Mucosa of gallbladder (tissue), 1 donor: ENCODE measurements around the gene LDB2. TPM values are rescaled to one million over a fixed set of nuclear protein-coding genes. Genes with fewer than 3 reads are reported as not detected.
"Not testable (repeated sequence)": the region's sequence is repeated elsewhere in the genome, so short reads cannot be mapped to it uniquely, and the experiment has no call there.

Source experiments
- DNase-seq: peaks from one replicate; pipeline ENCODE4 v3.0.0-alpha.2; 2020; ENCODE audit warnings: low spot score
- total RNA-seq: library from RNA; stranded (reverse); gene quantifications from one replicate; pipeline ENCODE4 v1.2.1, GENCODE V29; 2021
- donor health status: DM: no; HTN: no; CAD: no.

Gene LDB2
- total RNA-seq = 16.9 TPM

GRCh38 chr4:16897991-16898827 is at the start of gene LDB2:
TSS of gene LDB2 (minus strand) at chr4:16898645.
- DNase-seq = peak; percentile 70

- DNase-seq = no peak
These were observed 44.0 kb upstream of the LDB2 start for GRCh38 chr4:16942491-16942890.

DNA sequence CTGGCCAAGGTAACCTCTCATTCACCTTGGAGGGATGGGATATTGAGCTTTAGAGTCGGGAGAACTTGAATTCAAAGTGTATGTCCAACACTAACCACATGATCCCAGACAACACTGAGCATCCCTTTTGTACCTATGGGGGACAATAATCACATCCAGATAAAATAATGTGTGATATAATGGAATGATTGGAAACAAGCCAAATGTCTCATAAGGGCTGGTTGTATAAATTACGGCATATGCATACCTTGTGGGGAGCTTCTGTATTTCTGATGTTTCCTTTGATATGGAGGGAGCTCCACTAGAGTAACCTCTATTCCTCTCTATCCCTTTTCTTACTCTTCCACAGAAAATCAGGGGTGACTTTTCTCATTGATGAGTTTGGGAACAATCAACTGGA is 40.7 kb upstream of the LDB2 start:
- no peak for DNase-seq

- DNase-seq = no peak
These were observed 40.1 kb upstream of the LDB2 start for GRCh38 chr4:16938512-16939040.

GRCh38 chr4:16931339-16932305 is 33.2 kb upstream of the LDB2 start:
- DNase-seq = no peak

DNA sequence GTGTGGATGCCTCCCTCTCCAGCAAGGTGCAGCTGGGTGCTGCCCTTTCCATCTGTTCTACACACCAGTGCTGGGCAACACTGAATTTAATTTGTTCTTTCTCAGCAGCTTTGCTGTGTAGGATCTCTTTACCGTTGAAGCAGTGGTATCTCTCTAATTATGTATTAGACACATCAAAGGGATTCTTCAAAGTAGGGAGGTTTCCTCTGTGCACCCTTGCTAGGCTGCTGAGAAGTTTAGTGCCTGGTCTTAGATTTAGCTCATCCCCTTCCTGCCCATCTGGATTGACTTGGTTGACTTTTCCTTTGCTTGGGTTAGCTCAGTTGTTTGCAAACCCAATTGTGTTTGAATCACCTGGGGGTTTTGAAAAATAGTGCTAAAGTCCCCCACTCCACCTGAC is 27.8 kb upstream of the LDB2 start:
- no peak for DNase-seq

DNA sequence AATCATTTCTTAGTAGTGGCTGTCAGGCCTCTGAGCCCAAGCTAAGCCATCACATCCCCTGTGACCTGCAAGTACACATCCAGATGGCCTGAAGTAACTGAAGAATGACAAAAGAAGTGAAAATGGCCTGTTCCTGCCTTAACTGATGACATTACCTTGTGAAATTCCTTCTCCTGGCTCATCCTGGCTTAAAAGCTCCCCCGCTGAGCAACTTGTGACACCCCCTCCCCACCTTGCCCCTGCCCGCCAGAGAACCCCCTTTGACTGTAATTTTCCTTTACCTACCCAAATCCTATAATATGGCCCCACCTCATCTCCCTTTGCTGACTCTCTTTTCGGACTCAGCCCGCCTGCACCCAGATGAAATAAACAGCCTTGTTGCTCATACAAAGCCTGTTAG is 20.3 kb upstream of the LDB2 start:
- DNase-seq = not testable (repeated sequence)

- peak; percentile 59 for DNase-seq
These were observed 18.4 kb upstream of the LDB2 start for GRCh38 chr4:16916719-16917337.

- no peak for DNase-seq
These were observed 17.6 kb upstream of the LDB2 start for GRCh38 chr4:16916031-16916430.

DNA sequence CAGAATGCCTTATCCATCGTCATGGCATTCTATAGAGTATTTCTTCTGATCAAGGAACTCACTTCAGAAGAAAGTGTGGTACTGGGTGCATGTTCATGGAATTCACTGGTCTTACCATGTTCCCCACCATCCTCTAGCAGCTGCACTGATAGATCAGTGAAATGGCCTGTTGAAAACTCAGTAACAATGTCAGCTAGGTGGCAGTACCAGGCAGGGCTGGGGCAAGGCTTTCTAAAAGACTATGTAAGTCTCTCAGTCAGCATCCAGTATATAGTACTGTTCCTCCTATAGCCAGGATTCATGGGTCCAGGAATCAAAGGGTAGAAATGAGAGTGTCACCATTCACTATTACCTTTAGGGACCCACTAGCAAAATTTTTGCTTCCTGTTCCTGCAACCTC is 15.8 kb upstream of the LDB2 start:
- no peak for DNase-seq

GRCh38 chr4:16912896-16913295 is 14.5 kb upstream of the LDB2 start:
- no peak for DNase-seq

GRCh38 chr4:16909281-16909680 is 10.8 kb upstream of the LDB2 start:
- no peak for DNase-seq

DNA sequence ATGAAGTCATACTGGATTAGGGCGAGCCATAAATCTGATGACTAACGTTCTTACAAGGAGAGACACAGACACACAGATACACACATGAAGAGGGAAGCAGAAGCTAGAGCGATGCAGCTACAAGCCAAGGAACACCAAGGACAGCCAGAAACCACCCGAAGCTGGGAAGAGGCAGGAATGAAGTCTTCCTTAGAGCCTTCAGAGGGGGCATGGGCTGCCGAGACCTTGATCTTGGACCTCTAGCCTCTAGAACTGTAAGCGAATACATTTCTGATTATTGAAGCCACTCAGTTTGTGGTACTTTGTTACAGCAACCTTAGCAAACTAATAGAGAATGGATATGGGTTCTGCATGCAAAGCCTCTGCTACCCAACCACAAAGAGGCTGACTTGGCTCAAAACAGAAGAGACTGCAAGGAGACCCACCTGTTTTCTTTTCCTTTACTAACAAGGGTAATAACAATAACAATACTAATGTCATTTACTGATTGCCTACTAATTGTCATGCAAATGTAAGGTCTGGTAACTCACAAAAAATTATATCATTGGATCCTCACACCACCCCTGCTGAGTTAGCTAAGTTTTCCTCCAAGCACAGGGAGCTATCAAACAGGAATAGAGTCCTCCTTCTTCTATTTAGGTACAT is 10.1 kb upstream of the LDB2 start:
- no peak for DNase-seq

DNA sequence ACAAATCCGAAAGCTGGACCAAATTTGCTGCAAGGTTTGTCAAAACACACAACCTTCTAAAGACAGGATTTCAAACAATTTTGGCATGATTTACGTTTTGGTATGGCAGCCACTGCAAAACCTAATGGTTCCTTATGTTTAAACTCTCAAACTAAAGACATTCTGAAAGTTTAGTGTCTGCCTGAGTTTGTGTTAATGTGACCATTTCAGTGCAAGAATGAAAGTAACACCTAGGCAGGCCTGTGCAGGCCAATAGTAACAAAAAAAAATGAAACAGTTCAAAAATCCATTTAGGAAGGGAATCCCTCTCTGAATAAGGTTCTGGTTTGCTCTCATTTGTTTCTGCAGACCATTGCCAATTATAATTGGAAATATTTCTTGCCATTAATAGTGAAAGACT is 1.9 kb upstream of the LDB2 start:
- no peak for DNase-seq

DNA sequence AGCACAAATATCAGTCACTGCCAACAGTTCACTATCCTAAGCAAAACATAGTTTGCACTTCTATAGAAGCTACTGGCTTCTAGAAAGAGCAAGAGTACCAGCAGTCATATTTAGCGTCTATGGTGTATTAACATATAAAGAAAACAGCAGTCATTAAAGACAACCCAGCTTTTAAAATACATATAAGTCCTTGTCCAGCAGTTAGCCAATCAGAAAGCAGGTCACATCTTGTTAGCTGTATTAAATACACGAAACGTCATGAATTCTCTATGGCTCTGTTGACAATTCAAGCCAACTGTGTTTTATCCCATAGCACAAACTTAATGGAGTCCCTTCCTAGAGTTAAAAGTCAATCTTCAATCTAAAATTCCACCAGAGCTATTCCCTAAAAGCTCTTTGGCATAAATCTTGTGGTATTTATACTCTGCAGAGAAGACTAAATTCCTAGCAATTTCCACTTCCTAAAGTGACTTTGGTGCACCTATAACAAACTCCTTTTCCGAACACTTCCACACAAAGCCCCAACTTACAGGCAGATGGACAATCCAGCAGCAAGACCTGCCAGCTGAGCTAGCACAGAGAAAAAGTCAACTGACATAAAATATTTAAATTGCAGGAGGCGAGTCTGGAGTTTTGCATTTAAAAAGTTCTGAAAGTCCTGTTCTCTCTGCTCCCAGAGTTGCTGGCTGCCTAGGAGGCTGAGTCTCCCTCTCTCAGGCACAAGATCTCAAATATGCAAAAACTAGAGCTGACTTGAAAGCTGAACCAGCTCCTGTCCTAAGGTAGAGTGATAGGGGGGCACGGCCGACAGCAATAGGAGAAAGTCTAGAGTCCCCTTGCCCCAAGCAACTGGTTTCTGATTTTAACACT is 1.3 kb downstream of the LDB2 start:
- no peak for DNase-seq

GRCh38 chr4:16894406-16894805 is 4.0 kb downstream of the LDB2 start:
- no peak for DNase-seq

GRCh38 chr4:16893141-16893651 is 5.2 kb downstream of the LDB2 start:
- DNase-seq = no peak

- no peak for DNase-seq
These were observed 7.8 kb downstream of the LDB2 start for GRCh38 chr4:16890651-16891050.

- peak; percentile 49 for DNase-seq
These were observed 8.5 kb downstream of the LDB2 start for GRCh38 chr4:16889945-16890344.

- no peak for DNase-seq
These were observed 10.6 kb downstream of the LDB2 start for GRCh38 chr4:16887887-16888286.
